PFSK-1 (cell line): ENCODE data around the gene GPR39.

Source experiments
- FOXP2 ChIP-seq: optimal IDR thresholded peaks from 2 replicates; pipeline ENCODE3; 2011; ENCODE audit warnings: borderline replicate concordance, control low read depth, inconsistent platforms; ENCODE audit not compliant: insufficient read depth; ENCODE audit errors: extremely low read length, extremely low read depth
- POLR2AphosphoS5 ChIP-seq: IDR thresholded peaks from 2 replicates; pipeline ENCODE4 v1.6.1; 2012; ENCODE audit warnings: low read depth, mild to moderate bottlenecking, control low read depth, low read length, moderate library complexity
- SIN3A ChIP-seq: IDR thresholded peaks from 2 replicates; pipeline ENCODE4 v1.6.1; 2012; ENCODE audit warnings: mild to moderate bottlenecking, low read length, moderate library complexity, borderline replicate concordance; ENCODE audit not compliant: insufficient read depth
- TAF1 ChIP-seq: IDR thresholded peaks from 2 replicates; pipeline ENCODE4 v1.6.1; 2012; ENCODE audit warnings: low read length, control low read depth, borderline replicate concordance; ENCODE audit not compliant: insufficient read depth
- TF ChIP-seq, protein P1 (sequence below), 2 experiments: IDR thresholded peaks; 2 replicates each; pipeline versions ENCODE4 v1.6.1 to v1.8.0; 2011 to 2012; ENCODE audit warnings: low read depth in 2 of 2, low read length in 2 of 2, control low read depth in 1 of 2, inconsistent platforms in 1 of 2, mild to moderate bottlenecking in 1 of 2, moderate library complexity in 1 of 2; ENCODE audit not compliant: insufficient read depth in 1 of 2

The GPR39 gene

DNA sequence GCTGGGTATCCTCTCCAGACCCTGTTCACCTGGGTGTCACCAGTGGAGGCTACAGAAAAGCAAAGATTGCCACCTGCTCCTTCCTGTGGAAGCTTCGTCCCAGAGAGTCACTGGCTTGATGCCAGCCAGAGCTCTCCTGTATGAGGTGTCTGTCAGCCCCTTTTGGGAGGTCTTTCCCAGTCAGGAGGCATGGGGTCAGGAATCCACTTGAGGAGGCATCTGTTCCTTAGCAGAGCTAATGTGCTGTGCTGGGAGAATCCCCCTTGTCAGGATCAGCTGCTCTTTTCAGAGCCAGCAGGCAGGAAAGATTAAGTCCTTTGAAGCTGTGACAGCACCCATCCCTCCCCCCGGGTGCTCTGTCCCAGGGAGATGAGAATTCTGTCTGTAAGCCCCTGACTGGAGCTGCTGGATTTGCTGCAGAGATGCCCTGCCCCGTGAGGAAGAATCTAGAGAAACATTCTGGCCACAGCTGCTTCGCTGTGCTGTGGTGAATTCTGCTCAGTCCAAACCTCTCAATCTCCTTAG lies 121.8 kb downstream of the GPR39 start:
- TF ChIP-seq FOXP2 (no peak), SIN3A (no peak), TAF1 (no peak), POLR2AphosphoS5 (no peak)
- TF ChIP-seq, protein P1, sequence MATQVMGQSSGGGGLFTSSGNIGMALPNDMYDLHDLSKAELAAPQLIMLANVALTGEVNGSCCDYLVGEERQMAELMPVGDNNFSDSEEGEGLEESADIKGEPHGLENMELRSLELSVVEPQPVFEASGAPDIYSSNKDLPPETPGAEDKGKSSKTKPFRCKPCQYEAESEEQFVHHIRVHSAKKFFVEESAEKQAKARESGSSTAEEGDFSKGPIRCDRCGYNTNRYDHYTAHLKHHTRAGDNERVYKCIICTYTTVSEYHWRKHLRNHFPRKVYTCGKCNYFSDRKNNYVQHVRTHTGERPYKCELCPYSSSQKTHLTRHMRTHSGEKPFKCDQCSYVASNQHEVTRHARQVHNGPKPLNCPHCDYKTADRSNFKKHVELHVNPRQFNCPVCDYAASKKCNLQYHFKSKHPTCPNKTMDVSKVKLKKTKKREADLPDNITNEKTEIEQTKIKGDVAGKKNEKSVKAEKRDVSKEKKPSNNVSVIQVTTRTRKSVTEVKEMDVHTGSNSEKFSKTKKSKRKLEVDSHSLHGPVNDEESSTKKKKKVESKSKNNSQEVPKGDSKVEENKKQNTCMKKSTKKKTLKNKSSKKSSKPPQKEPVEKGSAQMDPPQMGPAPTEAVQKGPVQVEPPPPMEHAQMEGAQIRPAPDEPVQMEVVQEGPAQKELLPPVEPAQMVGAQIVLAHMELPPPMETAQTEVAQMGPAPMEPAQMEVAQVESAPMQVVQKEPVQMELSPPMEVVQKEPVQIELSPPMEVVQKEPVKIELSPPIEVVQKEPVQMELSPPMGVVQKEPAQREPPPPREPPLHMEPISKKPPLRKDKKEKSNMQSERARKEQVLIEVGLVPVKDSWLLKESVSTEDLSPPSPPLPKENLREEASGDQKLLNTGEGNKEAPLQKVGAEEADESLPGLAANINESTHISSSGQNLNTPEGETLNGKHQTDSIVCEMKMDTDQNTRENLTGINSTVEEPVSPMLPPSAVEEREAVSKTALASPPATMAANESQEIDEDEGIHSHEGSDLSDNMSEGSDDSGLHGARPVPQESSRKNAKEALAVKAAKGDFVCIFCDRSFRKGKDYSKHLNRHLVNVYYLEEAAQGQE (IDR thresholded peaks at IDR 0.05; ENCODE audit: insufficient read depth in 1 of 2, low read depth in 2 of 2, low read length in 2 of 2), result no peak

DNA sequence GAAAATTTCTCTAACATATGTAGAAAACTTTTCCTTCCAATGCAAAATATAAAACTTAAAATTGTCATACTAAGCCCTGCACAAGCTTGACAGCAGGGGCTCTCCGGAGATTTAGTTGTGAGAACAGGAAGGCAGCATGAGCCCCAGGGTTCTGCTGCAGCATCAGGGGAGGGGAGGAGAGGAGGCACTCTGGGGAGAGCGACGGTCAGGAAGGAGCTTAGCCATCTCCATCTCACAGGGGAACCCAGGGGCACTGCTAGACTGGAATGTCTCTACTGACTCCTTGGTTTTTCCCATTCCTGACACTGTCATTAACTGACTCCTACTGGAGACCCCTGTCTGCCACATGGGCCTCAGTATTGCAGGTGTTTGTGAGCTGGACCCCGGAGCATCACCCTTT lies 123.6 kb downstream of the GPR39 start:
- TF ChIP-seq SIN3A, result no peak
- no peak for TF ChIP-seq FOXP2
- TF ChIP-seq, protein P1 (IDR thresholded peaks at IDR 0.05; ENCODE audit: insufficient read depth in 1 of 2, low read depth in 2 of 2, low read length in 2 of 2), result no peak
- TF ChIP-seq POLR2AphosphoS5, result no peak
- no peak for TF ChIP-seq TAF1

GRCh38 chr2:132542953-132543569 lies 126.5 kb downstream of the GPR39 start:
- TF ChIP-seq TAF1, result no peak
- TF ChIP-seq, protein P1 (IDR thresholded peaks at IDR 0.05; ENCODE audit: insufficient read depth in 1 of 2, low read depth in 2 of 2, low read length in 2 of 2), result no peak
- TF ChIP-seq POLR2AphosphoS5, result no peak
- no peak for TF ChIP-seq SIN3A
- no peak for TF ChIP-seq FOXP2

GRCh38 chr2:132544006-132544630 lies 127.5 kb downstream of the GPR39 start:
- TF ChIP-seq, protein P1 (IDR thresholded peaks at IDR 0.05; ENCODE audit: insufficient read depth in 1 of 2, low read depth in 2 of 2, low read length in 2 of 2), result no peak
- TF ChIP-seq TAF1 (no peak), FOXP2 (no peak), SIN3A (no peak)
